Right lobe of liver (tissue), 6 donors: ENCODE data around the gene MEI1. TPM values are rescaled to one million over a fixed set of nuclear protein-coding genes. Genes with fewer than 3 reads are reported as not detected.

Experiments used
- ATAC-seq, 4 donors: fragments of 200-7000 bp; cut with Tn5 transposase; one replicate each; pipeline ENCODE4 v1.9.1; 2020; ENCODE audit warnings: mild to moderate bottlenecking in 4 of 4, moderate library complexity in 4 of 4
- DNase-seq, 3 donors: peaks; one replicate each; pipeline ENCODE4 v3.0.0-alpha.2; 2020
- H3K27ac ChIP-seq, 3 donors: fragments of 200-600 bp; one replicate each; pipeline ENCODE4 v1.8.0; 2022
- H3K27me3 ChIP-seq, 2 donors: fragments of 200-600 bp; one replicate each; pipeline ENCODE4 v1.8.0; 2022
- H3K36me3 ChIP-seq, 4 donors: fragments of 200-600 bp; sonication (generic) in 1 of 4; one replicate each; pipeline versions ENCODE4 v1.5.1 to v1.8.0; 2017 to 2022; ENCODE audit warnings: control low read depth in 1 of 4
- H3K4me1 ChIP-seq, 4 donors: fragments of 200-600 bp; sonication (generic) in 1 of 4; one replicate each; pipeline versions ENCODE4 v1.5.1 to v1.8.0; 2017 to 2022; ENCODE audit warnings: control low read depth in 1 of 4
- H3K4me3 ChIP-seq, 3 donors: fragments of 200-600 bp; one replicate each; pipeline ENCODE4 v1.8.0; 2022
- H3K9me3 ChIP-seq, 4 donors: fragments of 200-600 bp; sonication (generic) in 1 of 4; one replicate each; pipeline versions ENCODE4 v1.5.1 to v1.8.0; 2017 to 2022; ENCODE audit warnings: control low read depth in 1 of 4
- CTCF ChIP-seq, 4 donors: fragments of 200-600 bp in 3 of 4; fragments of 450-650 bp in 1 of 4; IDR thresholded peaks; one replicate each; pipeline versions ENCODE4 v1.5.1 to v1.8.0; 2016 to 2022; ENCODE audit warnings: antibody characterized with exemption in 4 of 4, mild to moderate bottlenecking in 2 of 4
- POLR2A ChIP-seq: fragments of 450-650 bp; IDR thresholded peaks from one replicate; pipeline ENCODE4 v1.6.1; 2017; ENCODE audit warnings: antibody characterized with exemption, mild to moderate bottlenecking
- WGBS: methylation state at CpG from one replicate; pipeline ENCODE4 v1.1.6; 2018; ENCODE audit warnings: low coverage, low lambda C conversion rate; ENCODE audit not compliant: insufficient coverage; ENCODE audit errors: missing lambda C conversion rate; 5-methylcytosine and 5-hydroxymethylcytosine counted together
- intact Hi-C, 2 donors: fragments of 100-400 bp; cut with DNase I; formaldehyde crosslinking; loops; one replicate each; pipeline versions ENCODE4 v1.11.2 to v1.14.1; 2022
- total RNA-seq, 6 experiments: library from RNA; depleted of rRNA in 2 of 6; stranded (reverse); fragments of >200 nt in 2 of 6; fragmentation: NEBNext Ultra II Directional in 3 of 6; extraction: Animal tissue kit (Norgen Biotek cat#: 25700) in 3 of 6; gene quantifications; one replicate each; pipeline versions ENCODE4 v1.1.0 to v1.2.4, GENCODE V29; 2016 to 2023
- donor health status: DM: no; HTN: yes; CAD: no.
- donor health status: DM: no; HTN: no; CAD: no.
- donor health status: DM: no; HTN: no; CAD: no.
- donor health status: DM: no; HTN: yes; CAD: no.
- donor health status: DM: no; HTN: yes; CAD: no.

Gene MEI1
- total RNA-seq, 6 experiments from 2014 or later, result 0.37 to 1.0 (median 0.60) TPM

- WGBS, result no CpG with 5 or more reads among the region's 3 CpGs
- peak; percentile 68 to 83 (median 78) for ATAC-seq
- no peak for DNase-seq
- intact Hi-C loops, result no loop called here
- no peaks in the 10 kb centered on the region for H3K9me3 ChIP-seq
- no peaks in the 10 kb centered on the region for H3K27me3 ChIP-seq
- H3K27ac ChIP-seq, result no peak overlapping the region
- H3K4me1 ChIP-seq, result no peaks in the 10 kb centered on the region
- H3K4me3 ChIP-seq, result no peak overlapping the region
- H3K36me3 ChIP-seq, result no peaks in the 10 kb centered on the region
- TF ChIP-seq CTCF (IDR thresholded peaks at IDR 0.05) (peak; percentile 51 to 73 (median 62)), POLR2A (no peak)
Observed at GRCh38 chr22:41822317-41823057, 123.2 kb downstream of the MEI1 start.

GRCh38 chr22:41823797-41824196, 124.5 kb downstream of the MEI1 start:
- intact Hi-C loops, result no loop called here
- no peak for DNase-seq
- no peak for TF ChIP-seq POLR2A
- no peak for TF ChIP-seq CTCF (IDR thresholded peaks at IDR 0.05)
- WGBS, result 41% methylated on average over 4 of the region's 6 CpGs
- no peaks in the 10 kb centered on the region for H3K36me3 ChIP-seq
- no peak overlapping the region for H3K27ac ChIP-seq
- H3K4me1 ChIP-seq, result no peaks in the 10 kb centered on the region
- H3K9me3 ChIP-seq, result no peaks in the 10 kb centered on the region
- ATAC-seq, result no peak
- no peaks in the 10 kb centered on the region for H3K27me3 ChIP-seq
- no peak overlapping the region for H3K4me3 ChIP-seq

- TF ChIP-seq CTCF (IDR thresholded peaks at IDR 0.05) (no peak), POLR2A (no peak)
- no peaks in the 10 kb centered on the region for H3K9me3 ChIP-seq
- H3K4me3 ChIP-seq, result no peak overlapping the region
- ATAC-seq (peak in 1 of 4 donors; percentile 26), DNase-seq (no peak)
- no peaks in the 10 kb centered on the region for H3K27me3 ChIP-seq
- peak overlapping the region in 2 of 3 donors; percentile 12 to 23 for H3K27ac ChIP-seq
- intact Hi-C loops, result loop anchor here in 1 of 2 donors (5.0 kb wide), 1 partner anchor 112 kb away; no protein-coding TSS in a partner anchor
- no peaks in the 10 kb centered on the region for H3K4me1 ChIP-seq
- H3K36me3 ChIP-seq, result no peaks in the 10 kb centered on the region
- WGBS, result 45% methylated on average over 4 of the region's 7 CpGs
Observed at GRCh38 chr22:41825376-41825775, 126.1 kb downstream of the MEI1 start.

- no CpG with 5 or more reads among the region's 3 CpGs for WGBS
- H3K27ac ChIP-seq, result peak overlapping the region in 2 of 3 donors; percentile 12 to 23
- ATAC-seq, result no peak
- no peak for TF ChIP-seq POLR2A
- no peak for TF ChIP-seq CTCF (IDR thresholded peaks at IDR 0.05)
- intact Hi-C loops, result loop anchor here in 1 of 2 donors (5.0 kb wide), 1 partner anchor 111 kb away; no protein-coding TSS in a partner anchor
- H3K36me3 ChIP-seq, result no peaks in the 10 kb centered on the region
- no peak overlapping the region for H3K4me3 ChIP-seq
- no peaks in the 10 kb centered on the region for H3K27me3 ChIP-seq
- no peaks in the 10 kb centered on the region for H3K4me1 ChIP-seq
- H3K9me3 ChIP-seq, result no peaks in the 10 kb centered on the region
- no peak for DNase-seq
Observed at GRCh38 chr22:41826021-41826420, 126.7 kb downstream of the MEI1 start.
